K562 (cell line): Measurements from ENCODE around the gene TBXAS1. TPM values are rescaled to one million over a fixed set of nuclear protein-coding genes. Genes with fewer than 3 reads are reported as not detected.

ENCODE experiments used
- ATAC-seq: fragments of 200-7000 bp; cut with Tn5 transposase; 3 replicates; pipeline ENCODE4 v1.9.1; 2020; ENCODE audit warnings: moderate library complexity
- BruUV-seq: library from RNA; stranded (reverse); fragments of 400-500 nt; replicated peaks from 2 replicates; lab custom pipeline; 2021; lab: Mats Ljungman, UMichigan
- CTCF ChIA-PET: fragments of 300-600 bp; formaldehyde crosslinking; extraction: SDS; loops from one replicate; lab custom pipeline; 2021; ENCODE audit warnings: low intra/inter-chr PET ratio; lab: Yijun Ruan, JAX
- POLR2A ChIA-PET: fragments of 300-600, 350-650 bp; sonication (Branson Sonifier 250); formaldehyde crosslinking; extraction: SDS; loops from one replicate; lab custom pipeline; 2021; ENCODE audit warnings: antibody characterized with exemption, inconsistent platforms; lab: Yijun Ruan, JAX
- DNase-seq, 4 experiments: peaks; one replicate each; pipeline versions ENCODE4 v3.0.0 to v3.0.0-alpha.2; 2011 to 2018; ENCODE audit warnings: low spot score in 3 of 4, mixed read lengths in 3 of 4; ENCODE audit errors: extremely low read depth in 1 of 4
- FAIRE-seq: peaks from 2 replicates; lab custom pipeline; 2011; peaks lifted over from hg19 to GRCh38; lab: Jason Lieb, UNC
- H2AFZ ChIP-seq: 2 replicates; pipeline ENCODE4 v1.6.0; 2011; ENCODE audit warnings: low read depth, low read length, control low read depth, inconsistent platforms
- H3K27ac ChIP-seq: fragments of 200-600 bp; 3 replicates; pipeline ENCODE4 v1.8.0; 2011; ENCODE audit warnings: low read depth, mild to moderate bottlenecking, control low read depth, inconsistent platforms, low read length, moderate library complexity, mixed read lengths; ENCODE audit errors: extremely low read depth
- H3K27me3 ChIP-seq, 2 experiments: fragments of 300-600 bp in 1 of 2; 2 replicates in 1 of 2; 3 replicates in 1 of 2; pipeline versions ENCODE4 v1.6.0 to v1.8.0; 2011; ENCODE audit warnings: inconsistent platforms in 2 of 2, low read length in 2 of 2, mild to moderate bottlenecking in 1 of 2, mixed read lengths in 1 of 2, moderate library complexity in 1 of 2; ENCODE audit not compliant: control insufficient read depth in 2 of 2, insufficient read depth in 2 of 2
- H3K36me3 ChIP-seq: fragments of 300-600 bp; 3 replicates; pipeline ENCODE4 v1.8.0; 2011; ENCODE audit warnings: mild to moderate bottlenecking, low read length, inconsistent platforms; ENCODE audit not compliant: control insufficient read depth, insufficient read depth
- H3K4me1 ChIP-seq, 2 experiments: fragments of 200-600 bp in 1 of 2; replicated peaks in 1 of 2; 2 replicates in 1 of 2; 3 replicates in 1 of 2; pipeline versions ENCODE4 v1.5.1 to v1.8.0; 2011; ENCODE audit warnings: inconsistent platforms in 2 of 2, low read length in 2 of 2, mild to moderate bottlenecking in 1 of 2, mixed read lengths in 1 of 2, moderate library complexity in 1 of 2; ENCODE audit not compliant: control insufficient read depth in 2 of 2, insufficient read depth in 2 of 2
- H3K4me2 ChIP-seq: 2 replicates; pipeline ENCODE4 v1.6.1; 2011; ENCODE audit warnings: low read length, control low read depth, inconsistent platforms, mixed read lengths; ENCODE audit not compliant: insufficient read depth
- H3K4me3 ChIP-seq: fragments of 200-600 bp; sonication (generic), shearing (Covaris generic); 2 replicates; pipeline ENCODE4 v1.5.1; 2016; ENCODE audit warnings: control low read depth, inconsistent platforms
- H3K79me2 ChIP-seq: fragments of 200-600 bp; 3 replicates; pipeline ENCODE4 v1.8.0; 2011; ENCODE audit warnings: low read length, inconsistent platforms; ENCODE audit not compliant: control insufficient read depth, insufficient read depth
- H3K9ac ChIP-seq, 2 experiments: 2 replicates each; pipeline versions ENCODE4 v1.6.0 to v1.6.1; 2011; ENCODE audit warnings: low read depth in 2 of 2, low read length in 2 of 2, control low read depth in 1 of 2, inconsistent platforms in 1 of 2, mild to moderate bottlenecking in 1 of 2, mixed read lengths in 1 of 2; ENCODE audit not compliant: insufficient read depth in 1 of 2
- H3K9me1 ChIP-seq: one replicate; pipeline ENCODE4 v1.6.0; 2011; ENCODE audit warnings: inconsistent platforms, mild to moderate bottlenecking, low read length, moderate library complexity; ENCODE audit not compliant: control insufficient read depth, insufficient read depth
- H3K9me3 ChIP-seq: replicated peaks from 2 replicates; pipeline ENCODE4 v1.5.1; 2011; ENCODE audit warnings: low read depth, low read length, inconsistent platforms; ENCODE audit not compliant: control insufficient read depth, insufficient read depth
- H4K20me1 ChIP-seq: replicated peaks from 2 replicates; pipeline ENCODE4 v1.6.1; 2011; ENCODE audit warnings: low read length, inconsistent platforms, mixed read lengths; ENCODE audit not compliant: control insufficient read depth, insufficient read depth
- WGBS: fragments of 100-300 bp; shearing (Covaris generic); methylation state at CpG from one replicate; pipeline ENCODE4 v1.1.6; 2016; ENCODE audit warnings: low coverage, mixed read lengths; ENCODE audit not compliant: insufficient coverage; ENCODE audit errors: missing lambda C conversion rate; 5-methylcytosine and 5-hydroxymethylcytosine counted together
- in situ Hi-C: fragments of 300-500 bp; cut with MboI; formaldehyde crosslinking; loops from 4 replicates; pipeline ENCODE4 v1.15.0; 2018; ENCODE audit warnings: inconsistent platforms, mixed read lengths
- intact Hi-C: fragments of 100-400 bp; cut with micrococcal nuclease; formaldehyde crosslinking; loops from 2 replicates; pipeline ENCODE4 v1.14.2; 2022
- polyA plus RNA-seq, 8 experiments: library from polyadenylated mRNA; depleted of rRNA in 4 of 8; stranded (reverse) in 5 of 8; unstranded in 3 of 8; fragments of >200 nt; fragmentation: Nextera tagmentation in 2 of 8; fragmentation: Illumina TruSeq in 1 of 8; extraction: Ambion mirVana in 2 of 8; extraction: Trizol in 1 of 8; gene quantifications; 2 replicates each; pipeline versions ENCODE4 v1.2.1 to v1.2.3, GENCODE V29; 2011 to 2014; ENCODE audit warnings: inconsistent platforms in 1 of 8, missing spikeins in 1 of 8
- total RNA-seq, 7 experiments: library from RNA; depleted of rRNA in 6 of 7; stranded (reverse); fragments of >200 nt in 6 of 7; fragmentation: Illumina TruSeq in 2 of 7; extraction: Trizol in 2 of 7; gene quantifications; 2 replicates each; pipeline versions ENCODE4 v1.2.1 to v1.2.3, GENCODE V29; 2011 to 2021; ENCODE audit warnings: low replicate concordance in 1 of 7
- TF ChIP-seq, protein P1 (sequence below): fragments of 450-650 bp; formaldehyde crosslinking; IDR thresholded peaks from 2 replicates; pipeline ENCODE4 v1.4.0; 2022; ENCODE audit warnings: missing genetic modification characterization
- TF ChIP-seq, protein P2 (sequence below), 2 experiments: fragments of 200-800 bp in 1 of 2; sonication (Bioruptor generic) in 1 of 2; sonication (generic) in 1 of 2; formaldehyde crosslinking in 1 of 2; IDR thresholded peaks in 1 of 2; conservative IDR thresholded peaks in 1 of 2; 2 replicates each; pipeline versions ENCODE4 v1.5.0 to v1.6.1; 2016 to 2020; ENCODE audit warnings: missing compliant biosample characterization in 1 of 2, missing genetic modification characterization in 1 of 2, missing genetic modification reagents in 1 of 2

The TBXAS1 gene
- total and polyA plus RNA-seq, 9 of the 15 experiments (the other 6 are each of a cell fraction or from before 2014, with no cell fraction given) = 1.1 to 8.3 (median 1.9) TPM

DNA sequence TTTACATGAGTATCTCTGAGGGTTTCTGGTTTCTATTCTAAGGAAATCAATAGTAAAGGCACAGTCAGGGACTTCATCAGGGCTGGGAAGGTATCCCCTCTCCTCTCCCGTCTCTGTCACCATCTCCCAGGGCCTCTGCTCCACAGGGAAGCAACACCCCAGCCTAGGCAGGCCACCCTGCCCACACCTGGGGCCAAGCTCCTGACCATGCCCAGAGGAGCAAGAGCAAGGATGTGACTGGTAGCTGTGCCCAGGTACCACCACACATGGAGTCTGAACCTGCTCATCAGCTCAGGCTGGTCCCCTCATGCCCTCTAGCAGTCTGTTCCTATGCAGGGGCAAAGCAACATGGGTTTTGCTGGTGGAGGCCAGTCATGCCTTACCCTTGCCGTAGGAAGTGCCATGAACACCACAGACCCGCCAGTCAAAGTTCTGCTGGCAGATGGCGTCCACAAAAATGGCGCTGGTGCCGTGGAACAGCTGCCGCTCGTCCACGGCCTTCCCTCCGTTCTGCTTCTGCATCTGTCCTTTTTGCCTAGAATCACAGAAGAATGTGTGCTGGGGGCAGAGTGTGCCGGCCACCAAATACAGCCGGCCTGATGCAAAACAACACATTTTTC lies 196.9 kb downstream of the TBXAS1 start:
- no peaks in the 10 kb centered on the region for H3K9me3 ChIP-seq
- H3K27me3 ChIP-seq = no peaks in the 10 kb centered on the region
- no TSS peak for BruUV-seq
- no peak for DNase-seq
- CTCF ChIA-PET = no interaction called here
- ATAC-seq = no peak
- H3K27ac ChIP-seq = no peak overlapping the region
- no peak overlapping the region for H3K4me2 ChIP-seq
- TF ChIP-seq, protein P1, sequence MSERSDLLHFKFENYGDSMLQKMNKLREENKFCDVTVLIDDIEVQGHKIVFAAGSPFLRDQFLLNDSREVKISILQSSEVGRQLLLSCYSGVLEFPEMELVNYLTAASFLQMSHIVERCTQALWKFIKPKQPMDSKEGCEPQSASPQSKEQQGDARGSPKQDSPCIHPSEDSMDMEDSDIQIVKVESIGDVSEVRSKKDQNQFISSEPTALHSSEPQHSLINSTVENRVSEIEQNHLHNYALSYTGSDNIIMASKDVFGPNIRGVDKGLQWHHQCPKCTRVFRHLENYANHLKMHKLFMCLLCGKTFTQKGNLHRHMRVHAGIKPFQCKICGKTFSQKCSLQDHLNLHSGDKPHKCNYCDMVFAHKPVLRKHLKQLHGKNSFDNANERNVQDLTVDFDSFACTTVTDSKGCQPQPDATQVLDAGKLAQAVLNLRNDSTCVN (CRISPR knock-in tag) = no peak
- TF ChIP-seq, protein P2, sequence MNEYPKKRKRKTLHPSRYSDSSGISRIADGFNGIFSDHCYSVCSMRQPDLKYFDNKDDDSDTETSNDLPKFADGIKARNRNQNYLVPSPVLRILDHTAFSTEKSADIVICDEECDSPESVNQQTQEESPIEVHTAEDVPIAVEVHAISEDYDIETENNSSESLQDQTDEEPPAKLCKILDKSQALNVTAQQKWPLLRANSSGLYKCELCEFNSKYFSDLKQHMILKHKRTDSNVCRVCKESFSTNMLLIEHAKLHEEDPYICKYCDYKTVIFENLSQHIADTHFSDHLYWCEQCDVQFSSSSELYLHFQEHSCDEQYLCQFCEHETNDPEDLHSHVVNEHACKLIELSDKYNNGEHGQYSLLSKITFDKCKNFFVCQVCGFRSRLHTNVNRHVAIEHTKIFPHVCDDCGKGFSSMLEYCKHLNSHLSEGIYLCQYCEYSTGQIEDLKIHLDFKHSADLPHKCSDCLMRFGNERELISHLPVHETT (CRISPR knock-in tag; conservative IDR thresholded peaks at IDR 0.05 in 1 of 2, IDR thresholded peaks at IDR 0.05 in 1 of 2) = 0 out of 4 replicates have a peak, but pooled peaks of 1 of the 2 experiments have one; percentile 27
- intact Hi-C loops (no loop called here), in situ Hi-C loops (no loop called here)
- POLR2A ChIA-PET = no interaction called here
- H4K20me1 ChIP-seq = no peaks in the 10 kb centered on the region
- H3K9me1 ChIP-seq = no peaks in the 10 kb centered on the region
- WGBS = 85% methylated on average over 12 of the region's 12 CpGs
- no peak for FAIRE-seq
- H3K36me3 ChIP-seq = peaks cover 10% of the 10 kb centered on the region; the same call in 1 of the 3 replicates
- no peak overlapping the region for H3K9ac ChIP-seq
- no peak overlapping the region for H3K4me3 ChIP-seq
- no peaks in the 10 kb centered on the region for H3K79me2 ChIP-seq
- peaks cover 0 to 4% of the 10 kb centered on the region in 2 experiments; a peak in 1 of 5 replicates for H3K4me1 ChIP-seq
- no peak overlapping the region for H2AFZ ChIP-seq
